ENCODE measurements around the gene C1QTNF8. TPM values are rescaled to one million over a fixed set of nuclear protein-coding genes. Genes with fewer than 3 reads are reported as not detected.

The C1QTNF8 gene
- total and polyA plus RNA-seq, 2 of the 13 experiments (the other 11 are each of a cell fraction or from before 2014, with no cell fraction given) = 0.09 TPM; not detected in 1

DNA sequence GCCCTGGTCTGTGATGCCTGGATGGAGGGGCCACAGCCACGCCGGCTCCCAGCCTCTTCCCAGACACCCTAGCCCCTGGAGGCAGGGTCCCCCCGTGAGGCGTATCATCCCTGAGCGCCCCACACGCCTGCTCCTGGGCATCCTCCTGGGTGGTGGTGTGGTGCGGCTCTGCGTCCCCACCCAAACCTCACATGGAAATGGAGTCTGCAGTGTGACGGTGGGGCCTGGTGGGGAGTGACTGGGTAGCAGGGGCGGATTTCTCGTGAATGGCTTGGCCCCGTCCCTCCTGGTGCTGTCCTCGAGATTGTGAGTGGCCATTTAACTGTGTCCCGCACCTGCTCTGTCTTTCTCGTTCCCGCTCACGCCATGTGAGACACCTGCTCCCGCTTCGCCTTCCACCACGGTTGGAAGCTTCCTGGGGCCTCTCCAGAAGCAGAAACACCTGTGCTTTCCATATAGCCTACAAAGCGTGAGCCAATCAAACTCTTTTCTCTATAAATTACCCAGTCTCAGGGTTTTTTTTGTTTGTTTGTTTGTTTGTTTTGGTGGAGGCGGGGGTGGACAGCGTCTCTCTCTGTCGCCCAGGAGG lies 29.4 kb downstream of the C1QTNF8 start:
- H3K9me3 ChIP-seq (ENCODE audit: low read length) = no peaks in the 10 kb centered on the region
- no peaks in the 10 kb centered on the region for H3K36me3 ChIP-seq (replicated peaks in 1 of 2; ENCODE audit: control insufficient read depth in 1 of 2, insufficient read depth in 2 of 2, low read length in 2 of 2)
- peaks cover 5% of the 10 kb centered on the region; the same call in 1 of the 2 replicates for H4K20me1 ChIP-seq (ENCODE audit: insufficient read depth, low read length)
- ATAC-seq (no peak), DNase-seq (ENCODE audit: low spot score) (no peak), FAIRE-seq (no peak)
- H3K27ac ChIP-seq (ENCODE audit: extremely low read length, insufficient read depth, low read length) = no peak overlapping the region
- H3K4me2 ChIP-seq (ENCODE audit: low read depth, low read length) = no peak overlapping the region
- H3K27me3 ChIP-seq (ENCODE audit: control insufficient read depth in 1 of 2, insufficient read depth in 2 of 2, low read length in 2 of 2) = peaks cover 27 to 92% of the 10 kb centered on the region in 2 experiments; a peak in 4 of 5 replicates
- no peak overlapping the region for H2AFZ ChIP-seq (ENCODE audit: low read length)
- no TSS peak for BruUV-seq (replicated peaks)
- TF ChIP-seq ZEB1 (IDR thresholded peaks at IDR 0.05; ENCODE audit: insufficient replicate concordance, low read depth) (no peak), RARG (CRISPR knock-in tag; IDR thresholded peaks at IDR 0.05; ENCODE audit: low read depth) (no peak), CCDC6 (CRISPR knock-in tag; IDR thresholded peaks at IDR 0.05) (no peak), ZFP82 (CRISPR knock-in tag; IDR thresholded peaks at IDR 0.05; ENCODE audit: borderline replicate concordance) (no peak), KDM2A (CRISPR knock-in tag; IDR thresholded peaks at IDR 0.05; ENCODE audit: borderline replicate concordance, low read depth) (peak; percentile 68; the same call in 1 of the 2 replicates), ZC3H4 (CRISPR knock-in tag; IDR thresholded peaks at IDR 0.05; ENCODE audit: borderline replicate concordance) (no peak), ZSCAN30 (CRISPR knock-in tag; IDR thresholded peaks at IDR 0.05) (no peak)
- TF ChIP-seq, protein P1, sequence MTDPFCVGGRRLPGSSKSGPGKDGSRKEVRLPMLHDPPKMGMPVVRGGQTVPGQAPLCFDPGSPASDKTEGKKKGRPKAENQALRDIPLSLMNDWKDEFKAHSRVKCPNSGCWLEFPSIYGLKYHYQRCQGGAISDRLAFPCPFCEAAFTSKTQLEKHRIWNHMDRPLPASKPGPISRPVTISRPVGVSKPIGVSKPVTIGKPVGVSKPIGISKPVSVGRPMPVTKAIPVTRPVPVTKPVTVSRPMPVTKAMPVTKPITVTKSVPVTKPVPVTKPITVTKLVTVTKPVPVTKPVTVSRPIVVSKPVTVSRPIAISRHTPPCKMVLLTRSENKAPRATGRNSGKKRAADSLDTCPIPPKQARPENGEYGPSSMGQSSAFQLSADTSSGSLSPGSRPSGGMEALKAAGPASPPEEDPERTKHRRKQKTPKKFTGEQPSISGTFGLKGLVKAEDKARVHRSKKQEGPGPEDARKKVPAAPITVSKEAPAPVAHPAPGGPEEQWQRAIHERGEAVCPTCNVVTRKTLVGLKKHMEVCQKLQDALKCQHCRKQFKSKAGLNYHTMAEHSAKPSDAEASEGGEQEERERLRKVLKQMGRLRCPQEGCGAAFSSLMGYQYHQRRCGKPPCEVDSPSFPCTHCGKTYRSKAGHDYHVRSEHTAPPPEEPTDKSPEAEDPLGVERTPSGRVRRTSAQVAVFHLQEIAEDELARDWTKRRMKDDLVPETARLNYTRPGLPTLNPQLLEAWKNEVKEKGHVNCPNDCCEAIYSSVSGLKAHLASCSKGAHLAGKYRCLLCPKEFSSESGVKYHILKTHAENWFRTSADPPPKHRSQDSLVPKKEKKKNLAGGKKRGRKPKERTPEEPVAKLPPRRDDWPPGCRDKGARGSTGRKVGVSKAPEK (CRISPR knock-in tag; IDR thresholded peaks at IDR 0.05; ENCODE audit: borderline replicate concordance) = no peak
- no peaks in the 10 kb centered on the region for H3K4me1 ChIP-seq (ENCODE audit: insufficient read depth, low read length)
- intact Hi-C loops (cut with micrococcal nuclease; ENCODE audit: unreplicated experiment) (no loop called here), in situ Hi-C loops (cut with HindIII; ENCODE audit: extremely low pct_ligation_motif_present, low pct_unique_long_range_greater_than_20kb) (no loop called here)
- H3K79me2 ChIP-seq (ENCODE audit: insufficient read depth, low read length) = no peaks in the 10 kb centered on the region
- ChIA-PET CTCF (ENCODE audit: low intra/inter-chr PET ratio, low total read pairs) (no interaction called here), POLR2A (no interaction called here)
- no peak overlapping the region for H3K4me3 ChIP-seq (replicated peaks in 1 of 3; ENCODE audit: insufficient read depth in 1 of 3, low read depth in 2 of 3, low read length in 3 of 3)
- H3K9ac ChIP-seq (ENCODE audit: insufficient read depth, low read depth, low read length) = no peak overlapping the region
- WGBS (ENCODE audit: low lambda C conversion rate) = 19% methylated on average over 12 of the region's 24 CpGs
